Muscle layer of colon (tissue), 2 donors: ENCODE data around the gene PLPPR2.
"Not testable (repeated sequence)": the region's sequence is repeated elsewhere in the genome, so short reads cannot be mapped to it uniquely, and the experiment has no call there.

Experiments
- H3K27ac ChIP-seq: one replicate; pipeline ENCODE4 v1.7.0; 2013; ENCODE audit warnings: low read depth, mild to moderate bottlenecking, low read length, moderate library complexity
- H3K27me3 ChIP-seq, 2 donors: one replicate each; pipeline ENCODE4 v1.7.0; 2013; ENCODE audit warnings: low read length in 2 of 2, mild to moderate bottlenecking in 2 of 2; ENCODE audit not compliant: insufficient read depth in 2 of 2, control insufficient read depth in 1 of 2
- H3K36me3 ChIP-seq: one replicate; pipeline ENCODE4 v1.7.0; 2013; ENCODE audit warnings: mild to moderate bottlenecking, low read length; ENCODE audit not compliant: insufficient read depth
- H3K4me1 ChIP-seq: one replicate; pipeline ENCODE4 v1.7.0; 2013; ENCODE audit warnings: mild to moderate bottlenecking, low read length; ENCODE audit not compliant: insufficient read depth
- H3K4me3 ChIP-seq, 2 donors: one replicate each; pipeline ENCODE4 v1.7.0; 2013; ENCODE audit warnings: low read length in 2 of 2, low read depth in 1 of 2, mild to moderate bottlenecking in 1 of 2, moderate library complexity in 1 of 2
- H3K9ac ChIP-seq: one replicate; pipeline ENCODE4 v1.7.0; 2013; ENCODE audit warnings: low read length
- H3K9me3 ChIP-seq: one replicate; pipeline ENCODE4 v1.7.0; 2013; ENCODE audit warnings: mild to moderate bottlenecking, low read length
- donor health status: abdominal sarcoma.
- donor health status: Adenocarcinoma of cecum.

The PLPPR2 gene

DNA sequence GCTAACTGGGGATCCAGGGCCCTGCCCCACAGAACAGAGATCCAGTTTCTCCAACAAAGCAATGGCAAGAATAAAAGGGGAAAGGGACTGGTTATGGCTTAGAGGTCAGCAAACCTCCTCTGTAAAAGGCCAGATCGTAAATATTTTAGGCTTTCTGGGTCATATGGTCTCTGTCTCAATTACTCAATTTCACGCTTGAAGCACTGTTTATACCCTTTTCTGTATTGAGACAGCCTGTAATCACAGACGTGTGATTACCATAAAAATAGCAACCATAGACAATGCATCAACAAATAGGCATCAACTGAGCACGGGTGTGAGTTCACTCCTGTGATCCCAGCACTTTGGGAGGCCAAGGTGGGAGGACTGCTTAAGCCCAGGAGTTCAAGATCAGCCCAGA is 25.1 kb upstream of the PLPPR2 start:
- Histone ChIP-seq H3K4me3 (no peak overlapping the region), H3K36me3 (peaks cover 23% of the 10 kb centered on the region), H3K27ac (no peak overlapping the region), H3K9ac (no peak overlapping the region), H3K4me1 (no peaks in the 10 kb centered on the region), H3K27me3 (no peaks in the 10 kb centered on the region), H3K9me3 (no peaks in the 10 kb centered on the region)

DNA sequence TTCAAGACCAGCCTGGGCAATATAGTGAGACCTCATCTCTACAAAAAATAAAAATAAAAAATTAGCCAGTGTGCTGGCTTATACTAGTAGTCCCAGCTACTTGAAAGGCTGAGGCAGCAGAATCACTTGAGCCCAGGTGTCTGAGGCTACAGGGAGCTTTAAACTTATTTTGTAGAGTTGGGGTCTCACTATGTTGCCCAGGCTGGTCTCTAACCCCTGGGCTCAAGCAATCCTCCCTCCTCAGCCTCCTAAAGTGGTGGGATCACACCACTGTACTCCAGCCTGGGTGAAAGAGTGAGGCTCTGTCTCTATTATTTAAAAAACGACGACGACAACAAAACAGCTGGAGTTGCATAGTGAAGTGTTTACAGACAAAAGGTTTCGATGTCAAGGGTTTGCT is 23.7 kb upstream of the PLPPR2 start:
- Histone ChIP-seq H3K9ac (no peak overlapping the region), H3K4me3 (no peak overlapping the region), H3K27me3 (no peaks in the 10 kb centered on the region), H3K4me1 (no peaks in the 10 kb centered on the region), H3K36me3 (peaks cover 35% of the 10 kb centered on the region), H3K9me3 (no peaks in the 10 kb centered on the region), H3K27ac (no peak overlapping the region)

GRCh38 chr19:11332822-11333221 is 22.4 kb upstream of the PLPPR2 start:
- Histone ChIP-seq H3K36me3 (peaks cover 35% of the 10 kb centered on the region), H3K27ac (no peak overlapping the region), H3K4me1 (no peaks in the 10 kb centered on the region), H3K27me3 (no peaks in the 10 kb centered on the region), H3K9ac (no peak overlapping the region), H3K4me3 (no peak overlapping the region), H3K9me3 (no peaks in the 10 kb centered on the region)

DNA sequence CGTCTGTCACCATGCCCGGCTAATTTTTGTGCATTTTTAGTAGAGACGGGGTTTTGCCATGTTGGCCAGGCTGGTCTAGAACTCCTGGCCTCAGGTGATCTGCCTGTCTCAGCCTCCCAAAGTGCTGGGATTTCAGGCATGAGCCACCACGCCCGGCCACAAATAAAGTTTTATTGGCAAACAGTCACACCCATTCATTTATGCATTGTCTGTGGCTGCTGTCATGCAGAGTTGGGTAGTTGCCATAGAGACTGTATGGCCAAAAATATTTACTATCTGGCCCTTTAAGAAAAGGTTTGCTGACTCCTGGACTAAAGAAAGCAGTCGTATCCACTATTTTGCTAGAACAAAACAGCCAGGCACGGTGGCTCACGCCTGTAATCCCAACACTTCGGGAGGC is 21.4 kb upstream of the PLPPR2 start:
- H3K36me3 ChIP-seq = peaks cover 35% of the 10 kb centered on the region
- not testable (repeated sequence) for H3K27me3 ChIP-seq, H3K9me3 ChIP-seq, H3K4me1 ChIP-seq, H3K9ac ChIP-seq, H3K27ac ChIP-seq, H3K4me3 ChIP-seq

DNA sequence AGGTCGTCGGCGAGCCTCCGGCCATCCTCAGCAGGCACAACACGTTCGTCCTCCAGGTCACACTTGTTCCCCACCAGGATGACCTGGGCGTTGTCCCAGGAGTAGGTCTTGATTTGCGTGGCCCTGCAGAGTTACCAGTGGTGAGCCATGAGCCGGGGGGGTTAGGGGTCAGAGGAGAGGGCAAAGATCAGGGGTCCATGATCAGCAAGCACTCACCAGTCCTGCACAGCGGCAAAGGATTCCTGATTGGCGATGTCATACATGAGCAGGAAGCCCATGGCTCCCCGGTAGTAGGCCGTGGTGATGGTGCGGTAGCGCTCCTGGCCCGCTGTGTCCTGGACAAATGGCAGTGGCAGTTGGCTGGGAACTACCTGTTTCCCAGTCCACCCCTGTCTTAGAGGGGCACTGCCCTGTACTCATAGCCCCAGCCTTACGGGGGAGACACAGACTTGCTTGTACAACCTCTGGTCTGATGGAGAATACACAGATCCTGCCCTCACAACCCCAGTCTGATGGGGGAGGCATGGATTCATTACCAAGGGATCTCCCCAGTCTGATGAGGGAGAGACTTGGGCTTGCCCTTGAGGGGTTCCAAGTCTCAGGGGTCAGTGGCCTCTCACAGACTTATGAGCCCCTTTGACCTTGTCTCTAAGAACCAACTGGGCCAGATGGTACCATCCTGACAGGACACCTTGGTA is 19.6 kb upstream of the PLPPR2 start:
- Histone ChIP-seq H3K27ac (no peak overlapping the region), H3K4me3 (no peak overlapping the region), H3K4me1 (peaks cover 9% of the 10 kb centered on the region), H3K27me3 (no peaks in the 10 kb centered on the region), H3K9me3 (no peaks in the 10 kb centered on the region), H3K36me3 (peaks cover 35% of the 10 kb centered on the region), H3K9ac (no peak overlapping the region)

DNA sequence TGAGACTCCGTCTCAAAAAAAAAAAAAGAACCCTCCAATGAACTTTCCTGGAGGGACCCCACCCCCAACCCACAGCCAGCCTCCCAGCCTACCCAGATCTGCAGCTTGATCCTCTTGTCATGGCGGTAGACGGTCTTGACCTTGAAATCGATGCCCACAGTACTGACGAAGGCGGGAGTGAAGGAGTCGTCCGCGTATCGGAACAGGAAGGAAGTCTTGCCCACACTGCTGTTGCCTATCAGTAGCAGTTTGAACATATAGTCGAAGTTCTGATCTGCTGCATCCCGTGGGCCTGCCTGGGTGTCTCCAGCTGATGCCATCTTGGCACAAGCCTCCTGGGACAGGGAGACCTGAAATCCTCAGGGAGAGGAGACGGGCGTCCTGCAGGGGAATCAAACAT is 18.2 kb upstream of the PLPPR2 start:
- Histone ChIP-seq H3K27me3 (no peaks in the 10 kb centered on the region), H3K4me3 (no peak overlapping the region), H3K9me3 (no peaks in the 10 kb centered on the region), H3K36me3 (peaks cover 42% of the 10 kb centered on the region), H3K9ac (no peak overlapping the region), H3K27ac (no peak overlapping the region), H3K4me1 (peaks cover 9% of the 10 kb centered on the region)

- H3K27me3 ChIP-seq = no peaks in the 10 kb centered on the region
- H3K4me1 ChIP-seq = peaks cover 9% of the 10 kb centered on the region
- H3K27ac ChIP-seq = no peak overlapping the region
- no peak overlapping the region for H3K4me3 ChIP-seq
- H3K9me3 ChIP-seq = no peaks in the 10 kb centered on the region
- H3K9ac ChIP-seq = peak overlapping the region; percentile 57
- H3K36me3 ChIP-seq = peaks cover 42% of the 10 kb centered on the region
Measured at GRCh38 chr19:11338121-11338520, 17.1 kb upstream of the PLPPR2 start.

DNA sequence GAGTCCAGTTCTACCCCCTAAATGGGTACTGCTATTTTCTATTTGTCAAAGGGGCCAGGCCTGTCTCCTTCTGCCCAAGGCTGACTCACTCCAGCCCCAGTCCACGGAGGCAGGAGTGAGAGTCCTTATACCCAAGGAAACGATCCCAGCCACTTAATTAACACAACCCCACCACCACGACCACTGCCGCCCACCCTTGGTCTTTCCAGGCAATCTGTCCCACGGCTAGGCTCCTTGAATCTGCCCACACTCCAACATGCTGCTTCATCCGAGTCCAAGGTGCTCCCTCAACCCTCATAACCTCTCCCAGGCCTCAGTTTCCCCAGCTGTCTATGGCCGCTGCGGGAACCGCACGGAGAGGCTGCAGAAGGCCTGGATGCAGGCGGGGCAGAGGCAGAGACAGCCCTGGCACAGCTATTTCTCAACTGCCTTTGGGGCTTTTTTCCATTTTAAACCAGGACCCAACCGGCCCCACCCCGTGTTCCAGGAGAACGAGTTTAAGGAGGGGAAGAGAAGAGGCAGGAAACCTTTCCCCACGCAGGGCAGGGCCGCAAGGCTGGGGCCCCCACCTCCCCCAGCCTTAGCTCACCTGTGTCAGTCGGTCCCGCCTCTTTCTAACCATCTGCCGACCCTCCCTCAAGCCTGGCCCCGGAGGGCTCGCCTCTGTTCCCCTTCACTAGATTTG is 16.5 kb upstream of the PLPPR2 start:
- Histone ChIP-seq H3K27ac (peak overlapping the region; percentile 79), H3K9me3 (no peaks in the 10 kb centered on the region), H3K4me3 (peak overlapping the region; percentile 74 to 86), H3K27me3 (no peaks in the 10 kb centered on the region), H3K4me1 (peaks cover 9% of the 10 kb centered on the region), H3K36me3 (peaks cover 37% of the 10 kb centered on the region), H3K9ac (peak overlapping the region; percentile 57)

GRCh38 chr19:11339254-11340098 is 15.8 kb upstream of the PLPPR2 start, which contains the start of gene RAB3D:
Gene RAB3D, minus strand, starts transcription at chr19:11339657. Its CDS starts 2,258 bp downstream, at chr19:11337399.
- peak within 1 kb of the TSS; percentile 74 to 86 for H3K4me3 ChIP-seq
- peaks cover 14% of the 10 kb centered on the region for H3K4me1 ChIP-seq

DNA sequence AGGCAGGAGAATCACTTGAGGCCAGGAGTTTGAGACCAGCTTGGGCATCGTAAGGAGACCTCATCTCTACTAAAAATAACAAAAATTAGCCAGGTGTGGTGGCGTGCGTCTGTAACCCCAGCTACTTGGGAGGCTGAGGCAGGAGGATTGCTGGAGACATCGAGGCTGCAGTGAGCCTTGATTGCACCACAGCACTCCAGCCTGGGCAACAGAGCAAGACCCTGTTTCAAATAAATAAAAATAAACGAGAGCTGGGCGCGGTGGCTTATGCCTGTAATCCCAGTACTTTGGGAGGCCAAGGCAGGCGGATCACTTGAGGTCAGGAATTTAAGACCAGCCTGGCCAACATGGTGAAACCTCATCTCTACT is 15.1 kb upstream of the PLPPR2 start:
- Histone ChIP-seq H3K9ac (peak overlapping the region; percentile 57), H3K36me3 (peaks cover 28% of the 10 kb centered on the region), H3K4me1 (peaks cover 19% of the 10 kb centered on the region), H3K4me3 (peak overlapping the region; percentile 74 to 86), H3K27ac (peak overlapping the region; percentile 79)
- H3K27me3 ChIP-seq, H3K9me3 ChIP-seq: not testable (repeated sequence)

More at GRCh38 chr19:11339254-11340098, 15.8 kb upstream of the PLPPR2 start, which contains the start of gene RAB3D:
- Histone ChIP-seq H3K27me3 (no peaks in the 10 kb centered on the region), H3K9ac (peak within 1 kb of the TSS; percentile 57), H3K36me3 (peaks cover 32% of the 10 kb centered on the region), H3K9me3 (no peaks in the 10 kb centered on the region), H3K27ac (peak within 1 kb of the TSS; percentile 79)

DNA sequence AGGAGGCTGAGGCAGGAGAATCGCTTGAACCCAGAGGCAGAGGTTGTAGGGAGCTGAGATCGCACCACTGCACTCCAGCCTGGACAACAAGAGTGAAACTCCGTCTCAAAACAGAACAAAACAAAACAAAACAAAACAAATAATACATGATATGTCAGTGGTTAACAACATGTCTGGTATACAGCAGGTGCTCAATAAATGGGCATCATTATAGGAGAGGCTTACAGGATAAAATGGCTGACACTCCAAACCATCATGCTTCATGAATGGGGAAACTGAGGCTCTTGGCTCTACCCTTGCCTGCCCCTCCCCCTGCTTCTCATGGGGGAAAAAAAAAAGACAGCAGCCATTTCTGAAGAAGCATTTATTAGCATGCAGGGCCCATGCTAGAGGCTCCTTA is 12.8 kb upstream of the PLPPR2 start:
- no peaks in the 10 kb centered on the region for H3K27me3 ChIP-seq
- peaks cover 16% of the 10 kb centered on the region for H3K36me3 ChIP-seq
- no peaks in the 10 kb centered on the region for H3K9me3 ChIP-seq
- H3K9ac ChIP-seq = no peak overlapping the region
- peaks cover 33% of the 10 kb centered on the region for H3K4me1 ChIP-seq
- no peak overlapping the region for H3K27ac ChIP-seq
- H3K4me3 ChIP-seq = no peak overlapping the region
